ENCODE results near the gene ZNF700. TPM values are rescaled to one million over a fixed set of nuclear protein-coding genes. Genes with fewer than 3 reads are reported as not detected.
"Not testable (repeated sequence)": the region's sequence is repeated elsewhere in the genome, so short reads cannot be mapped to it uniquely, and the experiment has no call there.

Gene ZNF700
- total and polyA plus RNA-seq, 4 donors = 3.8 to 19.2 (median 12.7) TPM

DNA sequence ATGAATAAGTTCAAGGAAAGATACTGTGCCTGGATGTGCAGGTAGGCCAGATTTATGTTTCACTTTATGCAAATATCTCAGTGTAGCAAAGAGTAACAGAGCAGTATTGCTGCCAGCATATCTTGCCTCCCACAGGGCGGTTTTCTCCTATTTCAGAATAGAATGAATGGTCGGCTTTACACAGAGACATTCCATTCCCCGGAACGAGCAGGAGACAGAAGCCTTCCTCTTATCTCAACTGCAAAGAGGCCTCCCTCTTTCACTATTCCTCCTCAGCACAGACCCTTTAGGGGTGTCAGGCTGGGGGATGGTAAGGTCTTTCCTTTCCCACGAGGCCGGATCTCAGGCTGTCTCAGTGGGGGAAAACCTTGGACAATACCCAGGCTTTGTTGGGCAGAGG is 35.0 kb upstream of the ZNF700 start:
- H3K36me3 ChIP-seq (ENCODE audit: control insufficient read depth in 1 of 2, insufficient read depth in 2 of 2, low read length in 1 of 2); ATAC-seq (ENCODE audit: low FRiP score); H3K4me3 ChIP-seq (ENCODE audit: low read length in 2 of 2); H3K4me1 ChIP-seq (ENCODE audit: control insufficient read depth in 1 of 2, insufficient read depth in 2 of 2, low read length in 2 of 2); H3K9me3 ChIP-seq (ENCODE audit: control insufficient read depth, low read length); H3K27ac ChIP-seq (ENCODE audit: low read depth in 1 of 2, low read length in 2 of 2); H3K27me3 ChIP-seq (ENCODE audit: control insufficient read depth in 1 of 2, insufficient read depth in 2 of 2, low read length in 1 of 2); DNase-seq: not testable (repeated sequence)
- intact Hi-C loops (cut with DNase I) = loop anchor here (5.0 to 10.0 kb wide), 3 partner anchors 32 to 165 kb away; partner anchors contain the start of genes ZNF491 (in 1 of the 2) and ZNF878 (in 1 of the 2)
- WGBS, 2 donors = 65 to 76% methylated on average over 6 of the region's 6 CpGs

DNA sequence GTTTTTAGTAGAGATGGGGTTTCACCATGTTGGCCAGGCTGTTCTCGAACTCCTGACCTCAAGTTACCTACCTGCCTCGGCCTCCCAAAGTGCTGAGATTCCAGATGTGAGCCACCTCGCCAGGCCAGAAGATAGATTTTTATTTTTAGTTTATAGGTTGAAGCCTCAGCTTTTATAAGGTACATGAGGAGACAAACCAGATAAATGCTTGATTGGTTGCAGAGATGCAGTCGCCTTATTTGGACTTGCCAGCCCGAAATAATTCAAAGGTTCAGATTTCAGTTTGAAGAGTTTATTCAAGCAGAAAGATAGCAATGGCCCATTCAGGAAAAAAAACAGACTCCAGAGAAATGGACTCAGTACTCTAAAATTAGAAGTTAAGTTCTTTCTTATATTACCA is 34.3 kb upstream of the ZNF700 start:
- DNase-seq (no peak), ATAC-seq (ENCODE audit: low FRiP score) (no peak)
- Histone ChIP-seq H3K4me1 (ENCODE audit: control insufficient read depth in 1 of 2, insufficient read depth in 2 of 2, low read length in 2 of 2) (no peaks in the 10 kb centered on the region), H3K4me3 (ENCODE audit: low read length in 2 of 2) (no peak overlapping the region), H3K9me3 (ENCODE audit: control insufficient read depth, low read length) (no peaks in the 10 kb centered on the region), H3K36me3 (ENCODE audit: control insufficient read depth in 1 of 2, insufficient read depth in 2 of 2, low read length in 1 of 2) (no peaks in the 10 kb centered on the region), H3K27me3 (ENCODE audit: control insufficient read depth in 1 of 2, insufficient read depth in 2 of 2, low read length in 1 of 2) (no peaks in the 10 kb centered on the region), H3K27ac (ENCODE audit: low read depth in 1 of 2, low read length in 2 of 2) (no peak overlapping the region)
- intact Hi-C loops (cut with DNase I) = no loop called here
- WGBS, 2 donors = 87 to 93% methylated on average over 5 of the region's 5 CpGs

DNA sequence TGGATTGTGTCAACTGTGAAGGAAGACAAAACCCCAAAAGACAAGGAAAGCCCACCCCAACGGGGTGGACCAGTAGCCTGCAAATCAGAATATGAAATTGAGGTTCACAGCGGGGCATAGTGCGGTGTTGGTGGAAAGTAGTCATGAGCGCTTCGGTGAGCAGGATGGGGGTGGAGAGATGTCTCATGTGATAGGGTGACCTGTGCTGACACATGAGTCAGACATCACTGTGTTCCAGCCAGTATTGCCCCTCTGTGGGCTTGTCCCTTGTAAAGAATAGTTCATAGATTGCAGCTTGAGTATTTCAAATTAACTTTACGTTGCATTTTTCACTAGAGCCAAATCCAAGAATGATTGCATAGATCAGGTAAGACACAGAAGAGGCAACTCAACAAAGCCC is 30.1 kb upstream of the ZNF700 start:
- WGBS, 2 donors = 96 to 99% methylated on average over 6 of the region's 6 CpGs
- ATAC-seq (ENCODE audit: low FRiP score) (no peak), DNase-seq (no peak)
- H3K27ac ChIP-seq (ENCODE audit: low read depth in 1 of 2, low read length in 2 of 2) = no peak overlapping the region
- peaks cover 5% of the 10 kb centered on the region for H3K9me3 ChIP-seq (ENCODE audit: control insufficient read depth, low read length)
- H3K4me1 ChIP-seq (ENCODE audit: control insufficient read depth in 1 of 2, insufficient read depth in 2 of 2, low read length in 2 of 2) = no peaks in the 10 kb centered on the region
- no peaks in the 10 kb centered on the region for H3K36me3 ChIP-seq (ENCODE audit: control insufficient read depth in 1 of 2, insufficient read depth in 2 of 2, low read length in 1 of 2)
- no peaks in the 10 kb centered on the region for H3K27me3 ChIP-seq (ENCODE audit: control insufficient read depth in 1 of 2, insufficient read depth in 2 of 2, low read length in 1 of 2)
- intact Hi-C loops (cut with DNase I) = no loop called here
- H3K4me3 ChIP-seq (ENCODE audit: low read length in 2 of 2) = no peak overlapping the region

DNA sequence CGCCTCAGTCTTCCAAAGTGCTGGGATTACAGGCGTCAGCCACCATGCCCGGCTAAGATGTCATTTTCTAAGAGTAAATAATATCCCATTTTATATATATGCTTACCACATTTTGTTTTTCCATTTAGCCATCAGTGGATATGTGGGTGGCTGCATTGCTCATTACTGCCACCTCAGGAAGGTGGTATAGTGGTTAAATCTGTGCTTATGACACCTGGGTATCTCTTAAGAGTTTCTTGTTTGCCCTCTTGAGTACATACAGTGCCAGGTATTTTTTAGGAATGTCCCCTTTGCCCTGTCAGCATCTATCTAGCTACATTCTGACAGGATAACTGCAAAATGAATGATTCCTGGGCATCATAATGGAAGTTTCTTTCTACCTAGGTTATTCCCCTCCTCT is 22.7 kb upstream of the ZNF700 start:
- Histone ChIP-seq H3K4me1 (ENCODE audit: control insufficient read depth in 1 of 2, insufficient read depth in 2 of 2, low read length in 2 of 2) (no peaks in the 10 kb centered on the region), H3K36me3 (ENCODE audit: control insufficient read depth in 1 of 2, insufficient read depth in 2 of 2, low read length in 1 of 2) (peaks cover 12 to 14% of the 10 kb centered on the region in 2 donors), H3K27ac (ENCODE audit: low read depth in 1 of 2, low read length in 2 of 2) (no peak overlapping the region), H3K9me3 (ENCODE audit: control insufficient read depth, low read length) (peaks cover 28% of the 10 kb centered on the region), H3K4me3 (ENCODE audit: low read length in 2 of 2) (no peak overlapping the region), H3K27me3 (ENCODE audit: control insufficient read depth in 1 of 2, insufficient read depth in 2 of 2, low read length in 1 of 2) (no peaks in the 10 kb centered on the region)
- intact Hi-C loops (cut with DNase I) = no loop called here
- DNase-seq (no peak), ATAC-seq (ENCODE audit: low FRiP score) (no peak)
- 96 to 99% methylated on average over 3 of the region's 3 CpGs for WGBS, 2 donors

DNA sequence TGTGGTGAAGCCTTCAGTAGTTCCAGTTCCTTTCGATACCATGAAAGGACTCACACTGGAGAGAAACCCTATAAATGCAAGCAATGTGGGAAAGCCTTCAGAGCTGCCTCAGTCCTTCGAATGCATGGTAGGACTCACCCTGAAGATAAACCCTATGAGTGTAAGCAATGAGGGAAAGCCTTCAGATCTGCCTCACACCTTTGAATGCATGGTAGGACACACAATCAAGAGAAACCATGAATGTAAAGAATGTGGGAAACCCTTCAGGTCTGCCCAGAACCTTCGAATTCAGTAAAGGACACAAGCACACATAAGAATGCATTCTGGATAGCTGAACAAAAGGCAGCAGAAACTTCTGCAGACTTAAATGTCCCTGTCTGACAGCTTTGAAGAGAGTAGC is 19.0 kb upstream of the ZNF700 start:
- Histone ChIP-seq H3K36me3 (ENCODE audit: control insufficient read depth in 1 of 2, insufficient read depth in 2 of 2, low read length in 1 of 2) (peaks cover 12 to 14% of the 10 kb centered on the region in 2 donors), H3K27ac (ENCODE audit: low read depth in 1 of 2, low read length in 2 of 2) (no peak overlapping the region), H3K9me3 (ENCODE audit: control insufficient read depth, low read length) (peaks cover 23% of the 10 kb centered on the region), H3K27me3 (ENCODE audit: control insufficient read depth in 1 of 2, insufficient read depth in 2 of 2, low read length in 1 of 2) (no peaks in the 10 kb centered on the region), H3K4me1 (ENCODE audit: control insufficient read depth in 1 of 2, insufficient read depth in 2 of 2, low read length in 2 of 2) (no peaks in the 10 kb centered on the region), H3K4me3 (ENCODE audit: low read length in 2 of 2) (no peak overlapping the region)
- ATAC-seq (ENCODE audit: low FRiP score) (no peak), DNase-seq (no peak)
- 98 to 100% methylated on average over 3 of the region's 3 CpGs for WGBS, 2 donors
- intact Hi-C loops (cut with DNase I) = no loop called here

DNA sequence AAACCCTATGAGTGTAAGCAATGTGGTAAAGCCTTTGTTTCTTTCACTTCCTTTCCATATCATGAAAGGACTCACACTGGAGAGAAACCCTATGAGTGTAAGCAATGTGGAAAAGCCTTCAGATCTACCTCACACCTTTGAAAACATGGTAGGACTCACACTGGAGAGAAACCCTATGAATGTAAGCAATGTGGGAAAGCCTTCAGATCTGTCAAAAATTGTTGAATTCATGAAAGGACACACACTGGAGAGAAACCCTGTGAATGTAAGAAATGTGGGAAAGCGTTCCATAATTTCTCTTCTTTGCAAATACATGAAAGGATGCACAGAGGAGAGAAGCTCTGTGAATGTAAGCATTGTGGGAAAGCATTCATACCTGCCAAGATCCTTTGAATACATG is 13.0 kb upstream of the ZNF700 start:
- H3K4me3 ChIP-seq (ENCODE audit: low read length in 2 of 2); H3K36me3 ChIP-seq (ENCODE audit: control insufficient read depth in 1 of 2, insufficient read depth in 2 of 2, low read length in 1 of 2); H3K27ac ChIP-seq (ENCODE audit: low read depth in 1 of 2, low read length in 2 of 2); DNase-seq; ATAC-seq (ENCODE audit: low FRiP score); intact Hi-C loops (cut with DNase I); H3K27me3 ChIP-seq (ENCODE audit: control insufficient read depth in 1 of 2, insufficient read depth in 2 of 2, low read length in 1 of 2); H3K4me1 ChIP-seq (ENCODE audit: control insufficient read depth in 1 of 2, insufficient read depth in 2 of 2, low read length in 2 of 2): not testable (repeated sequence)
- peaks cover 12% of the 10 kb centered on the region for H3K9me3 ChIP-seq (ENCODE audit: control insufficient read depth, low read length)
- 97 to 100% methylated on average over 1 of the region's 1 CpG for WGBS, 2 donors

DNA sequence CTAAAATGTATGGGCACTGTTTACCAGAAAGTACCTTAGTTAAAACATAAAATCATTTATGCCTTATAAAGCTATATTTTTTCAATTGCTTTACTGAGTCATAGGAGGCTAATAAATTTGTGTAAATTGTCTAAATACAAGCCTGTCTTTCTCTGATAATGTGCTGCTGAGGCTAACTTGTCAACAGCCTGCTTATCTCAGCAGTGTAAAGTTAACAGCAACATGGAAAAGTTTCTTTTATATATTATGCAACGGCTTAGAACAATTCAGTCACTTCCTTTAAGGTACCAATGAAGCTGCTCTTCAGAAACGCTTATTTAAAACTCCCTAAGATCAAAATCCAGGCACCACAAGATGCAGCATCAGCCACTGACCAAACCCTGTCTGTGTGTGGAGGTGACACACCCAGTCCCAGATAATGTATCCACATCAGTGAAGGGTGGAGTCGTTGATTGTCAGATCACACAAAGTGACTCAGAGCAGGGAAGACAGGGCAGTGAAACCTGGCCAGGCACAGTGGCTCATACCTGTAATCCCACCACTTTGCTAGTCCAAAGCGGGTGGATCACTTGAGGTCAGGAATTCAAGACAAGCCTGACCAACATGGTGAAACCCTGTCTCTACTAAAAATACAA is 10.4 kb upstream of the ZNF700 start:
- WGBS, 2 donors = 90 to 93% methylated on average over 4 of the region's 4 CpGs
- H3K4me1 ChIP-seq (ENCODE audit: control insufficient read depth in 1 of 2, insufficient read depth in 2 of 2, low read length in 2 of 2); H3K36me3 ChIP-seq (ENCODE audit: control insufficient read depth in 1 of 2, insufficient read depth in 2 of 2, low read length in 1 of 2); H3K27me3 ChIP-seq (ENCODE audit: control insufficient read depth in 1 of 2, insufficient read depth in 2 of 2, low read length in 1 of 2); intact Hi-C loops (cut with DNase I); H3K27ac ChIP-seq (ENCODE audit: low read depth in 1 of 2, low read length in 2 of 2); H3K4me3 ChIP-seq (ENCODE audit: low read length in 2 of 2); DNase-seq; ATAC-seq (ENCODE audit: low FRiP score): not testable (repeated sequence)
- peaks cover 12% of the 10 kb centered on the region for H3K9me3 ChIP-seq (ENCODE audit: control insufficient read depth, low read length)

DNA sequence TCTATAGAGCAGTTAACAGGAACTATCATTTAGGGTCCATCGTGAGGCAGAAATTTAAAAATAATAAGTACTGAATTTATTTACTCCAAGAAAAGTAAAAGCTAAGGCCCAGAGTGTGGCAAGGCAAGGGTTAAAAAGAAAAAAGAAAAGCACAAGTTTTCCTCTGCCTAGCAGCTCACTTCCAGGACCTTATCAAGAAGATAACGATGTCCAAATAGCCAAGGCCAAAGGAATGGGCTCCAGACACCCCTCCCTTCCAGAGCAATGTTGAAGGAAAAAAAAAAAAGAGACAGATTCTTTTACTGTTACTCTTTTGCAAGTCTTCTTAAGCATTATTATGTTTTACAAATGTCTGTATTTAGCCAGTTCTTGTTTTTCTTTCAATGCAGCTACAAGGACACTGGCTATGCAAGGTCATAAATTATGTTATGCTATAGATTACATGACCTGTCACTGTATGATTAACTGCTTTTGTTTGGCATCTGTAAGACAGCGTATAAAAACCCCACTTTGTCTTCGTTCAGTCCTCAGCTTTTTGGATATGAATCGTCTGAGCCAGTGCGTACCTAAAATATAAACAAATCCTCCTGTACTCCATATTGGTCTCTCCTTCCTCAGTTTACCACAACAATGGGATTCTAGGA is 2.9 kb upstream of the ZNF700 start:
- intact Hi-C loops (cut with DNase I) = loop anchor here (2.0 to 10.0 kb wide), 4 partner anchors 35 to 223 kb away; partner anchors contain the start of genes ZNF20 (in 2 of the 2), ZNF491 (in 1 of the 2) and ZNF69 (in 1 of the 2)
- no peak for DNase-seq
- H3K27ac ChIP-seq (ENCODE audit: low read depth in 1 of 2, low read length in 2 of 2) = no peak overlapping the region
- H3K27me3 ChIP-seq (ENCODE audit: control insufficient read depth in 1 of 2, insufficient read depth in 2 of 2, low read length in 1 of 2) = no peaks in the 10 kb centered on the region
- WGBS, 2 donors = 9 to 23% methylated on average over 6 of the region's 6 CpGs
- H3K4me1 ChIP-seq (ENCODE audit: control insufficient read depth in 1 of 2, insufficient read depth in 2 of 2, low read length in 2 of 2) = peaks cover 0 to 2% of the 10 kb centered on the region in 2 donors
- H3K36me3 ChIP-seq (ENCODE audit: control insufficient read depth in 1 of 2, insufficient read depth in 2 of 2, low read length in 1 of 2) = no peaks in the 10 kb centered on the region
- H3K9me3 ChIP-seq (ENCODE audit: control insufficient read depth, low read length) = no peaks in the 10 kb centered on the region
- H3K4me3 ChIP-seq (ENCODE audit: low read length in 2 of 2) = no peak overlapping the region
- ATAC-seq (ENCODE audit: low FRiP score) = no peak
